Activated CD4-positive, alpha-beta T cell treated with anti-CD3 and anti-CD28 coated beads for 24 hours (primary cell): ENCODE measurements around the gene KRT4.

ENCODE experiments used
- DNase-seq, 2 donors: peaks; one replicate each; pipeline ENCODE4 v3.0.0-alpha.2; 2020; ENCODE audit warnings: low read depth in 2 of 2

Gene KRT4

DNA sequence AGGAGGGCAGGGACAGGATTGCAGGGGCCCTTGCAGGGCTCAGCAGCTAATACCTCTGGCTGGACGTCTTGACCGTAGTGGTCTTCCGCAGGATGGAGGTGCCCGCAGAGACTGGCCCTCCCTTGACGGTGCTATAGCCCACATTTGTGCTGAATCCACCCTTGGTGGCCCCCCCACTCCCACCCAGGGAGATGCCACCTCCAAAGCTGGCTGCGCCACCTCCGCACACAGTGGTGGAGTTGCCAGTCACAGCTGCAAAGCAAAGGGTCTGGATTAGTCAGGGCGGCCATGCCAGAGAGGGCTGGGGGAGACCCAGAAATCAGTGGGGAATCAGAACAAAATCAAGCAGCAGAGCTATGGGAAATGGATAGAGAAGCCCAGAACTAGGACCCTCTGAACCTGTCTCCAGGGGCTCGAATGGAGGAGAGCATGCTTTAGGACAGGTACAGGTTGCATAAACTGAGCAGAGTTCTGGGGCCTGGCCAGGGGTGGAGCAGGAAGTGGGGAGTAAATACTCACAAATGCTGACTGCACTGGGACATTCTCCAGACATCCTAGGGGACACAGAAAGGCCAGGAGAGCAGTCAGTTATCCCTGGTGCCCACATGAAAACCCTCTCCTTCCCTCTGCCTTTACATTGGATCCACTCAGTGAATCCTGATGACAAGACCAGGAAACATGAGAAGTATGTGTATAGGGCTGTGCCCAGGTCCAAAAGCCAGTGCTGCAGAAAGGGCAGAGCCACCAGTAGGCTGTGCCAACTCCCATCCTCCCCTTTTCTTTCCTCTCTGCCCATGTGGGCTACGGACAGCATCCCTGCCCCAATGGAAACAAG is 8.1 kb upstream of the KRT4 start:
- no peak for DNase-seq

DNA sequence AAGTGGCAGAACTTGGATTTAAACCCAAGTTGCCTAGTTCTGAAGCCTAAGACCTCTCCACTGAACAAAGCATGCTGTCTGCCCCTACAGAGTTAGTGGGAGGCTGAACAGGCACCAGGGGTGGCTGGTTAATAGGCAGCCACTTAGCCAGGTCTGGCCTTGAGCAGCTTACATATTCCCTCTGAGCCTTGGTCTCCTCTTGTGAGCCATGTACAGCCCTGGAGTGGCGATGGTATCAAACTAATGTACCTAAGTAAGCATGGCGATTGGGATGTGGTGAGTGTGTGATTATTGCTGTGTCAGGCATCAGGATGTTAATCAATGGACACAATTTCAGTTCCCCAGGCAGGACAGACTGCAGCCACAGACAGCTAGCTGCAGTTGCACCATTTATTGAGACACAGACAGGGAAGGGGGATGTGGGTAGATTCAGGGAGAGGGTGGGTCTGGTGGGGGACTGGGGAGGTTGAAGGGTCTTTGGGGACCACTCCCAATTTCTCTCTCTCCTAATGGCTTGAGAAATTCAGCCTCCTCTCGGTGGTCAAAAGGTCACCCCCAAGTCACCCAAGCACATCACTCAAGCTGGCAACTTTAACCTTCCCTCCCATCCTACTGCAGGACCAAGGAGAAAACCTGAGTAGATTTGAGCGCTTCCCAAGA is 7.3 kb upstream of the KRT4 start:
- no peak for DNase-seq

DNA sequence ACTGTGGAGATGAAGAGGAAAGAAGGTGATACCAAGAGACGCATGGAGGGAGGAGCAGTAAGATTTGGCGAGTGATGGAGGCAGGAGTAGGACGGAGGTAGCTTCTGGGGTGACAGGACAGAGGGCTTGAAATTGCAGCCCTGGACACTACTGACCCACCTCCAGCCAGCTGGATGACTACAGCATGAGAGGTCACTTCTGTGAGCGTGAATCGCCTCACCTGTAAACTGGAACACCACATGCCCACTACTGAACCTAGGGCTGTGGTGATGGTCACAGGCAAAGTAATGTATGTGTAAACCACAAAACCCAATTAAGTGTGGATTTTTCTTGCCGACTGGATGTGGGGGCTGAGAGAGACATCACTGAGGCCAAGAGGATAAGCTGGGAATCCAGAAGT is 6.6 kb upstream of the KRT4 start:
- no peak for DNase-seq

DNA sequence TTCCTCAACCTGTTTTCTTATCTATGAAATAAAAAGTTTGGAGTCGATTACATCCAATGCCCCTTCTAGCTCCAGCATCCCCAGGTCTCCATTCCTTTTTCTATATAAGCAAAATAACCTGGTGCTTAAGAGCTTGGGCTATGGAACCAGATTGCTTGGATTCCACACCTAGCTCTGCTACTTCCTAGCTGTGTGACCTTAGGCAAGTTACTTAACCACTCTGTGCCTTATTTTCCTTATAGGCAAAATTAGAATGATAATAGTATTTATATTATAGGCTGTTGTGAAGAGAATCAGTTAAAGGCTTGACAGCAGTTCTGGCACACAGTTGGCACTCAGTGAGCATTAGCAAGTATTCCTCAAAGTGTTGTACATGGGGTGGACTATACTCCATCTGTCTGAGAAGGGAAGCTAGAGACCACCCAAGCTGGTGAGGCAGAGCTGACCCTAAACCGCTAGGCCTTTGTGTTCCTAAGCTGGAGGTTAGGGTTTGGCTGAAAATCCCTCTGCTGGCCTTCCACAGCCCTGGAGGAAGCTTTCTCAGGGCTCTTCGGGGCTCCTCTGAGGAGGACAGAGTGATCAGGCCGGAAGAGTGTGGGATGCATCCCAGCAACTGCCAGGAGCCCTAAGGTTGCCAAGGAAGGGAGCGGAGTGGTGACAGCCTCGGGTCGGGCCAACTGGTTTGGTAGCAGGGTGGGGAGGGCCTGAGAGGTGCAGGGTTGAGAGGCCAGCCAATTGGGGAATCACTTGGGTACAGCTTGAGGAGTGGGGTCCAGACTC is 6.0 kb upstream of the KRT4 start:
- no peak for DNase-seq

DNA sequence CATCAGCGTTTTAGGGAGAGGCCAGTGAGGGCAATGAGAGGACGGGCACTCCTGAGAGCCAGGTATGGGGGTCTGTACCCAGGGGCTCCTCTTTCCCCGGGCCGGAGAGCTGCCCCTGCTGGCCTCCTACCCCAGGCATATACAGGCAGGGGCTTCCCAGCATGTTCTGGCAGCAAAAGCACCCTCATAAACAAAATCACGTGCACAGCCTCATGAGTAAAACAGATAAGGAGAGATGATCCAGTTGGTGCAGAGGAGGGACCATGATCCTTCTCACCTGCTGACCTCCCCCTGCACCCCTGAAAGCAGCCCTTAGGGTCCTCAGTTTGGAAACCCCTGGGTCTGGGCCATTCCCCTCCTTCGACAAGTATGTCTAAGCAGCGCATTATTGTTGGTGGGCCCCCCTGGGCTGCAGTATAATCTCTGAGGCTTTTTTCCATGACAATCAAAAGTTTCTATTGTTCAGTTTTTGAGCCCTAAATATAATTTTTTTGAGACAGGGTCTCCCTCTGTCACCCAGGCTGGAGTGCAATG is 5.0 kb upstream of the KRT4 start:
- no peak for DNase-seq

DNA sequence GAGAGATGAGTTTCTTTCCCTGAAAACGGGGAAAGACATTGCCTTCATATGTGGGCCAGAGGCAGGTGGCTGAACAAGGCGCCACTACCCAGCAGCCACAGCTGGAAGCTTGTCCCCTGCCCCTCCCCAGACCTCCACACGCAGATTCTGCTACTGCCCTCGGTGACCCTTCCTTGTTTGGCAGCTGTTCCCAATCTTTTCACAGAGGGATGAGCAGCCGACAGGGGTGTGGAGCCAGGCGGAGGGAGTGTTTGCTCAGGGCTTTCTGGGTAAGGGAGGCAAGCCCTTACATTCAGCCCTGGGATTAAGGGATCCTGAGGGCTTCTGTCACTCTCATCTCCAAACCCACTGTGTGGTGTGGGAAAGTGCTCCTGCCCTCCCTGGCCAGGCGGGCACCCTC is 4.5 kb upstream of the KRT4 start:
- DNase-seq: no peak

DNA sequence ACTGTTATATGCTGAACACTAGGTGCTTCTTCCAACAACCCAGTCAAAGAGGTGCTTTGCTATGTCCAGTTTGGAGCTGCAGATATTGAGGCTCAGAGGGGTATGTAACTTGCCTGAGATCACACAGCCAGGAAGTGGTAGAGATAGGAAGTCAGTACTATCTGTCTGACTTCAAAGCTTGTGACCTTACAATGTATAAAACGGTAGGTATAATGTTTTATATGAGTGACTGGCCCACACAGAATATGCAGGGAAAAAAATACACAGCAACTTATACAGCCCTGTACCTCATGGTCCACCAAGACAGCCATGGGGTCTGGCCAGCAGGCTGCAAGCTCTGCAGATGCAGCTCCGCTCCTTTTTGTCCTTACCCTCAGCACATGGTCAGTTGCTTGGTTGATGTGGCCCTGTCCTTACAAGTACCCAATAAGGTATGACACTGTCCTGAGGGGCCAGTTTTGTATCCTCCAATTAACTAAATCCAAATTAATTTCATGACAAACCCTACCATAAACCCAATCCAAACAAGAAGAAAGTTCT is 3.9 kb upstream of the KRT4 start:
- DNase-seq: no peak

DNA sequence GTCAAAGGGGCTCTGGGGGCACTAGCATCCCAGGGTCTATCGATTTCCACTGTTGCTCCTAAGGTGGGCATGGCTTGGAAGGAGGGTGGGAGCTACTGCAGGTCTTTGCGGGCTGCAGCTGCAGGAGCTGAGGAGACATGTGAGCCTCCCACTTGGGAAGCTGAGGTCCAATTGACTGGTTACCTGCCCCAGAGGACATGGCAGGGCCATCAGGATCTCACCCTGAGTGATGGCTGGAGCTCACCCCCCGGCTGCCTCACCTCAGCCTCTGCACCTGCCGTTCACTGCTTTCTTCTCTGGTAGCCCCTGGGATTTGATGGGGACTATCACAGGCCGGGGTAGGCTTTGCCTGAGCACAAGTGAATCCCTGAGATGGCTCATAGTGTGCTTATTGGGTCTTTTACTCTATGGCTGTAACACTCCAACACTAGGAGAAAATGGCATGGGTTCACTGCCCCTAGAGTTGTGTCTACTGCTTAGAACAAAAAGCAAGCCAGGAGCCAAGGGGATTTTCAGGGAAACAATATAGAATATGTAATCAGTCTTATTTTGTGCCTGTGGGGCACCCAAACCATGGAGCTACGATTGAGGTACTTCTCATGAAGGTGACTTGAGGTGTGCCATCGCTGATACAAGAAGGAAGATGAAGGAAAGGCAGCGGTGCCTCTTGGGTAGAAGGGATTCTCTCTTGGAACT is 3.2 kb upstream of the KRT4 start:
- no peak for DNase-seq

DNA sequence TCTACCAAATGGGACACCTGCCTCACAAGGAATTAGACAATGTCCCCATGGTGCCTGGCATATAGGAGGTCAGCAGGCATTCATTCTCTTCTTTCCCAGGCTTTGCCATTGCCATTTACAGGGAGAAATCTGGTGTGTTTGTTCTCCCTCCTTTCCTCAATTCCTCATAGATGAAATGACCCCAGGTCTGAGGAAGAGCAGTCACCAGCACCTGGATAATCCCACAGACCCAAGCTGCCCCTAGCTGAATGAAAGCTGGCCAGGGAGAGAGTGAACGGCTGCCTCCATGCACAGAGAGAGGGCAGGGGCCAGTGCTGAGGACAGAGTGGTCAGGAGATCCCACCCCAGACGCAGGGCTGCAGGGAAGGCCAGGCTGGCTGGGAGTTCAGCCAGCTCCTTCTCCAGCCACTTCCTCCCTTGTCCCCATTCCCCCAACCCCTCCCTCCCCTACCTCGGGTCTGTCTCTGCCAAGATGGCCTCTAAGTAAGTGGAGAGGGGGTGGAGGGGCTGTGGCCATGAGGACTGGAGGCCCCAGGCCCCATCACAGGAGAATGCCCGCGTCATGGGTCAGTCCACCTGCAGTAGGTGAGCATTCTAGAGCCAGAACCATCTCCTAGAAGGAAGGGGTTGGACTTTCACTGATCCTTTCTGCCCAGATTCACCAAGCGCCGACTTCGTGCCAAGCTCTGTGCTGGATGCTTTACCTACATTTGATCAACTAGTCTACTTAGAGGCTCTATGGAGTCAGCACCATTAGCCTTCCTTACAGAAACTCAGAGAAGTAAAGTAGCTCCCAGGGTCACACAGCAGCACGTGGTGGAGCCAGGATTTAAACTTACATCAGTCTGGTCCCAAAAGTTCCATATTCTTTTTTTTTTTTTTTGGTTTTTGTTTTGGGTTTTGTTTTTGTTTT is 2.0 kb upstream of the KRT4 start:
- DNase-seq: no peak

DNA sequence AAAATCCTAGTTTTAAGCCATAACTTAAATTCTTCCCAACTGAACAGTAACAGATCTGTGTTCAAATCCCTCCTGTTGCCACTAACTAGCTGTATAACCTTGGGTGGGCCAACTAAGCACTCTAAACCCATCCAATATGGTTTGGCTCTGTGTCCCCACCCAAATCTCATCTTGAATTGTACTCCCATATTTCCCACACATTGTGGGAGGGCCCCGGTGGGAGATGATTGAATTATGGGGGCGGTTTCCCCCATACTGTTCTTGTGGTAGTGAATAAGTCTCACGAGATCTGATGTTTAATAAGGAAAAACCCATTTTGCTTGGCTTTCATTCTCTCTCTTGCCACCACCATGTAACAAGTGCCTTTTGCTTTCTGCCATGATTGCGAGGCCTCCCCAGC is 1.2 kb upstream of the KRT4 start:
- no peak for DNase-seq

DNA sequence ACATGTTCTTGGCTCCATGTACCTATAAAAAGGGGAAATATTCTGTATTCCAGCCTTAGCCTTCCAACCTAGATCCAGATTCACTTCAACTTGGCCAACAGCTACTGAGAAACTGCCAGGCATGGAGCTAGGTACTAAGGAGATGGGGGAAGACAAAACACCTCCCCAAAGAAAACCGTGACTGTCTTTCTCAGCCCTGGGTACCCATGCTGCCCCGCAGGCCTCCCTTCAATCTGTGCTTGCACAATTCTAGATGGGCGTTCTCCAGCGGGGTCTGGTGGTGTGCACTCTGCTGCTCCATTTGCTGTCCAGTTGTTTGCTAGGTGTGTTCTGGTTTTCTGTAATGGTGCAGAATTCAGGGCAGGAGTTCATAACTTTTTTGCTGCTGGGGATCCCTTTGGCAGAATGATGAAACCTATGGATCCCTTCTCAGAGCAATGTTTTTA is 817 bp upstream of the KRT4 start:
- DNase-seq: no peak

DNA sequence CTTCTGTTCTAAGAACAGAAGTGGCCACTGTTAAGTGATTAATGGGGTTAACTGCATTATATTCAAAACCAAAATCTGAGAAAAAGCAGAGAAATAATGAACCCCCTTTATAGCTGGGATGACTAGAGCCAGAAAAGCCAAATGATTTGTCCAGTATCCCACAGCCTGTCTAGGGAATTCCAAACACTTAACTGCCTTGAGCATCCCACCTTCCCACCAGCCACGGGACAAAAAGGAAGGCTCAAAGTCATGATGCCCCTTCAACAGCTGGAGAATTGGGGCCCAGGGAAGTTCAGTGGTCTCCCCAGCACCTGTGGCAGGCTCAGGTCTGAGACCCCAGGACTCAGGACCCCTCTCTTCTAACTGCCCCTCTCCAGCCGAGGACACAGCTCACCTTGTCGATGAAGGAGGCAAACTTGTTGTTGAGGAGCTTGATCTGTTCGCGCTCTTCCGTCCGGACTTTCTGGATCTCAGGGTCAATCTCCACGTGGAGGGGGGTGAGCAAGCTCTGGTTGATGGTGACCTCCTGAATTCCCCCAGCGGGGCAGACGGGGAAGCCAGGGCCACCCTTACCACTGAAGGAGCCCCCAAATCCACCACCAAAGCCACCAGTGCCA is 605 bp downstream of the KRT4 start:
- DNase-seq: no peak

DNA sequence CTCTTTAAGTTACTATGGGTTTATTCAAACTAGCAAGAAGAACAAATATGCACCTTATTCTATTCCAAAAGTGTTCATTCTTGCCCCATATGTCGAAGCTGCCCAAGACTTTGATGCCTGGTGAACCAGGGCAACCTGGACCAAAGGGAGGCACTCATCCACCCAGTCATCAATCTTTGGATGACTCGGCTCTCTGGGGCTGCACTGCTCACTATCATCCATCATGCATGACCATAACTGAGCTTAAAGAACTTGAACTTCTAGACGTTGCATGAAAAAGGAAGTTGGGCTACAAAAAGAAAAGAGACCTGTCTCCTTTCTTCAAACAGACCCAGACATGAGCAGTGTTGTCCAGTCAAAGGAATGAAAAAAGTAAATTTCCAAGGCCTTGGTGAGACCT is 1.2 kb downstream of the KRT4 start:
- no peak for DNase-seq

DNA sequence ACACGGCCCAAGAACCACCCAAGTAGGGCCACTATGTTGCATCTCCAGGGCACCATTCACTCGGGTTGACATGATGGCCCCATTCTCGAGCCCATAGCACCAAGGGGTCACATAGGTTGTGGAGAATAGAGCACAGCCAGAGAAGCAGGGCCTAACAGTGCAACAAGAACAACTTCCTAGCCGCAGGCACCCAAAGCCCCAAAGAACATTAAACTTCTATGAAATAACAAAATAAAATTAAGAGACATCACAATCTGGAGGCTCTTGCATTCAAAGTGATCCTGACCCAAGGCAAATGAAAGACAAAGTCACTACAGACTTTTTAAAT is 1.9 kb downstream of the KRT4 start:
- DNase-seq: no peak

DNA sequence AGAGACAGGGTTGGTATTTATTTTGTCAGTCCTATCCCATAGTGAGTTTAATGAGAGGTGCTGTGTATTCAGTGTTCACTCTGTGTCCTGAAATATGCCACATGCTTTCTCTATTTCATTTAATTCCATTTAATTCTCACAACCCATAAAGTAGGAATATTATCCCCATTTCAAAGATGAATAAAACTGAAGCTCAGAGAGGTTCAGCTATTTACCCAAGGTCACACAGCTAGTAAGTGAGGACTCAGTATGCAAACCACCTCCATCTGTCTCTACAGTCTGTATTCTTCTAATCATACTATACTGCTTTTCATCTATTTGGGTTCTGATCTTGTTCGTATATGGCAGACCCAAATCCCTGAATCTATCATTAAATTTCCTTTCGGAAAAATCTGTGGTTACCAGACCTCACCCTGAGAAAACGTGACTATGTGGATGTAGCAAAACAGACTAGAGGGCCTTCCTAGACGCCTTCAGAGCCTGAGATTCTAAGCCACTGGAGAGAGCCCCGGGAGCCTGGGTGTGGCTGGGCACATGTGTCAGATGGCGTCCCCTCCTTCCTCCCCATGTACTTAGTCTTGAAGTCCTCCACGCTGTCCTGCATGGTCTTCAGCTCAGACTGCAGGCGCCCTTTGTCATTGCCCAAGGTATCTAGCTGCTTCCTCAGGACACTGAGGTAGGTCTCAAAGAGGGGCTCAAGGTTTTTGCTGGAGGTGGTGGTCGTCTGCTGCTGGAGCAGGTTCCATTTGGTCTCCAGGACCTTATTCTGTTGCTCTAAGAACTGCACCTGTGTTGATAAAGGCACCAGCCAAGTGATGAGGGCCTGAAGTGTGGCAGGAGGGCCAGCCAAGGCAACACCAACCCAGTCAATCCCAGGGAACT is 2.5 kb downstream of the KRT4 start:
- no peak for DNase-seq

DNA sequence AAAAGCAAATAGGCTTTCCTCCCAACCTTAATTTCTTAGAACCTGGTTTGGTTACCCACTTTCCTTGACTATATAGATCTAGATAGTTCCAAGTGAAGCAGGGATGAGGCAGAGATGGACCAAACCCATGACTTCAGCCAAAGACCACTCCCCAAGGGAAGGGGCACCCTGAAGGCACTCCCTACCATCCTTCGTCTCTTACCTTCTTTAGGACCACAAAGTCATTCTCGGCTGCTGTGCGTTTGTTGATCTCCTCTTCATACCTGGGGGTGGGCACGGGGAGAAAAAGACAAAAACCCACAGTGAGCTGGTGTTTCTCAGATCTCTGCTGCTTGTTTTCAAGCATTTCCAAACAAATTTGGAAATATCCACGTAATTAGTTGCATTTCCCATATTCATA is 3.4 kb downstream of the KRT4 start:
- no peak for DNase-seq

DNA sequence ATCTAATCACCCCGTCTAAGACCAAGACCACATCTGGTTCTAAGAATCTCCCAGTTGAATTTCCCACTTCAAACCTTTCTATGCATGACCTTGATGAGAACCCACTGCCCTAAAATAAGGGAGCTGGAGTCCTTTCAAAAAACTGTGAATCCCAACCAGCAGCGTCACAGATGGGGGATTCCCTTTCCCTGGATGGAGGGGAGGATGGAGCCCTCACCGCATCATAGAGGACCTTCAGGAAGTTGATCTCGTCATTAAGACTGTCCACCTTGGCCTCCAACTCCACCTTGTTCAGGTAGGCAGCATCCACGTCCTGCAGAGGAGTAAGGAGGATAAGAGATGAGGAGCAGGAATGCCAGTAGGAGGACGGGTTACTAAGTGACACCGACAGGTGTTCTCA is 4.8 kb downstream of the KRT4 start:
- DNase-seq: no peak

DNA sequence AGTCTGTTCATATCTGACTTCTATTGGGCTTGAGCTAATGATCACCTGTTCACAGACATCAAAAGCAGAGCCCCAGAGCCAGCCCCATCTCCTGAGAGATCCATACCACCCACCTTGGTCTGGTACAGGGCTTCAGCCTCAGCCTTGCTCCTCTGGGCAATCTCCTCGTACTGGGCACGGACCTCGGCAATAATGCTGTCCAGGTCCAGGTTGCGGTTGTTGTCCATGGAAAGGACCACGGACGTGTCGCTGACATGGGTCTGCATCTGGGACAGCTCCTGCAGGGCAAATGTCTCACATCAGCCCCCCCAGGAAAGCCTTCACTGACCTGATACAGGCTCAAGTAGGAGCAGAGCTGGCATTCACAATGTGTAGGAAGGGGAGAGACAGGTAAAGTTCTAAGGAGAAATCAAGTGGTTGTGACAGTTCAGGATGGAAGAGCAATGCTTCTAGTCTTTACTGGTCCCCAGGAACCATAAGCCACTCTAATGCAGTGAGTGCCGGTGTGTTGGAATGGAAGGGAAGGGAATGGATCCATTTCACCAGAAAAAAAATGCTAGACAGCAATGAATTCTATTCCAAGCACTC is 5.2 kb downstream of the KRT4 start:
- DNase-seq: no peak
